ENCODE results near the gene FKBP2. TPM values are rescaled to one million over a fixed set of nuclear protein-coding genes. Genes with fewer than 3 reads are reported as not detected.

Gene FKBP2
- total RNA-seq, 2 experiments from 2014 or later: 17.2 to 20.0 TPM

GRCh38 chr11:64286801-64287159 is 45.9 kb downstream of the FKBP2 start:
- CTCF ChIA-PET: interaction anchor here (1.0 kb wide), 2 partner anchors 16 to 17 kb away, joined by 3 read pairs; no protein-coding TSS in a partner anchor
- H3K27ac Mint-ChIP-seq: peak overlapping the region; percentile 22
- H3K36me3 Mint-ChIP-seq (ENCODE audit: low read depth): peaks cover 4% of the 10 kb centered on the region
- intact Hi-C loops (cut with micrococcal nuclease): no loop called here
- H3K27me3 Mint-ChIP-seq (ENCODE audit: low read depth): peaks cover 8% of the 10 kb centered on the region
- no peak for DNase-seq
- no peaks in the 10 kb centered on the region for H3K9me3 Mint-ChIP-seq
- peak overlapping the region; percentile 71 for H3K4me3 Mint-ChIP-seq
- peaks cover 19% of the 10 kb centered on the region for H3K4me1 Mint-ChIP-seq (ENCODE audit: low read depth)

- Mint-ChIP-seq H3K4me1 (ENCODE audit: low read depth) (peaks cover 17% of the 10 kb centered on the region), H3K36me3 (ENCODE audit: low read depth) (peaks cover 2% of the 10 kb centered on the region), H3K4me3 (no peak overlapping the region), H3K27me3 (ENCODE audit: low read depth) (peaks cover 12% of the 10 kb centered on the region), H3K27ac (no peak overlapping the region), H3K9me3 (no peaks in the 10 kb centered on the region)
- DNase-seq: no peak
- CTCF ChIA-PET: interaction anchor here (0.6 to 1.5 kb wide), 3 partner anchors 13 to 17 kb away, joined by 3 to 4 read pairs (median 3); partner anchors contain the start of gene CATSPERZ
- intact Hi-C loops (cut with micrococcal nuclease): no loop called here
These were observed 46.9 kb downstream of the FKBP2 start for GRCh38 chr11:64287676-64288352.

GRCh38 chr11:64288353-64288750 is 47.5 kb downstream of the FKBP2 start:
- intact Hi-C loops (cut with micrococcal nuclease): no loop called here
- H3K9me3 Mint-ChIP-seq: no peaks in the 10 kb centered on the region
- CTCF ChIA-PET: interaction anchor here (1.3 to 1.5 kb wide), 2 partner anchors 12 to 16 kb away, joined by 3 to 4 read pairs; partner anchors contain the start of gene CATSPERZ
- no peaks in the 10 kb centered on the region for H3K36me3 Mint-ChIP-seq (ENCODE audit: low read depth)
- no peak overlapping the region for H3K27ac Mint-ChIP-seq
- no peak for DNase-seq
- H3K27me3 Mint-ChIP-seq (ENCODE audit: low read depth): peaks cover 17% of the 10 kb centered on the region
- H3K4me1 Mint-ChIP-seq (ENCODE audit: low read depth): peaks cover 15% of the 10 kb centered on the region
- no peak overlapping the region for H3K4me3 Mint-ChIP-seq

GRCh38 chr11:64289002-64289564 is 48.2 kb downstream of the FKBP2 start:
- intact Hi-C loops (cut with micrococcal nuclease): no loop called here
- CTCF ChIA-PET: interaction anchor here (1.3 to 1.9 kb wide), 3 partner anchors 12 to 38 kb away, joined by 3 to 9 read pairs (median 4); no protein-coding TSS in a partner anchor

GRCh38 chr11:64290352-64291261 is 49.7 kb downstream of the FKBP2 start:
- H3K9me3 Mint-ChIP-seq: no peaks in the 10 kb centered on the region
- H3K36me3 Mint-ChIP-seq (ENCODE audit: low read depth): no peaks in the 10 kb centered on the region
- H3K4me3 Mint-ChIP-seq: peak overlapping the region; percentile 47
- peaks cover 30% of the 10 kb centered on the region for H3K27me3 Mint-ChIP-seq (ENCODE audit: low read depth)
- intact Hi-C loops (cut with micrococcal nuclease): no loop called here
- H3K4me1 Mint-ChIP-seq (ENCODE audit: low read depth): peaks cover 12% of the 10 kb centered on the region
- DNase-seq: no peak
- CTCF ChIA-PET: interaction anchor here (1.3 to 1.9 kb wide), 3 partner anchors 11 to 40 kb away, joined by 3 to 9 read pairs (median 5); partner anchors contain the start of gene ESRRA
- H3K27ac Mint-ChIP-seq: no peak overlapping the region

More at GRCh38 chr11:64289002-64289564, 48.2 kb downstream of the FKBP2 start:
- peaks cover 12% of the 10 kb centered on the region for H3K4me1 Mint-ChIP-seq (ENCODE audit: low read depth)
- no peak overlapping the region for H3K4me3 Mint-ChIP-seq
- H3K27me3 Mint-ChIP-seq (ENCODE audit: low read depth): peaks cover 19% of the 10 kb centered on the region
- H3K27ac Mint-ChIP-seq: no peak overlapping the region
- H3K36me3 Mint-ChIP-seq (ENCODE audit: low read depth): no peaks in the 10 kb centered on the region
- no peaks in the 10 kb centered on the region for H3K9me3 Mint-ChIP-seq
- DNase-seq: no peak

- no peak for DNase-seq
- intact Hi-C loops (cut with micrococcal nuclease): no loop called here
- Mint-ChIP-seq H3K9me3 (no peaks in the 10 kb centered on the region), H3K27me3 (ENCODE audit: low read depth) (peaks cover 36% of the 10 kb centered on the region), H3K4me1 (ENCODE audit: low read depth) (peaks cover 11% of the 10 kb centered on the region), H3K4me3 (peak within 1 kb of the TSS; percentile 47), H3K36me3 (ENCODE audit: low read depth) (no peaks in the 10 kb centered on the region), H3K27ac (no peak within 1 kb of the TSS)
- CTCF ChIA-PET: interaction anchor here (1.9 kb wide), 1 partner anchor 13 kb away, joined by 5 read pairs; the partner anchor contains the start of gene ESRRA
These were observed 50.4 kb downstream of the FKBP2 start, which contains the start of gene KCNK4 for GRCh38 chr11:64291262-64291751. KCNK4 (plus strand) TSS chr11:64291302; CDS start chr11:64293019, 1,717 bp downstream.

- H3K9me3 Mint-ChIP-seq: no peaks in the 10 kb centered on the region
- CTCF ChIA-PET: interaction anchor here (1.3 to 1.9 kb wide), 4 partner anchors 10 to 13 kb away, joined by 3 to 5 read pairs (median 4); partner anchors contain the start of gene ESRRA
- H3K27me3 Mint-ChIP-seq (ENCODE audit: low read depth): peaks cover 42% of the 10 kb centered on the region
- intact Hi-C loops (cut with micrococcal nuclease): no loop called here
- no peak for DNase-seq
- no peak overlapping the region for H3K27ac Mint-ChIP-seq
- peaks cover 5% of the 10 kb centered on the region for H3K4me1 Mint-ChIP-seq (ENCODE audit: low read depth)
- no peaks in the 10 kb centered on the region for H3K36me3 Mint-ChIP-seq (ENCODE audit: low read depth)
- no peak overlapping the region for H3K4me3 Mint-ChIP-seq
These were observed 51.0 kb downstream of the FKBP2 start for GRCh38 chr11:64291752-64292459.

- peaks cover 8% of the 10 kb centered on the region for H3K4me1 Mint-ChIP-seq (ENCODE audit: low read depth)
- H3K4me3 Mint-ChIP-seq: no peak overlapping the region
- H3K36me3 Mint-ChIP-seq (ENCODE audit: low read depth): no peaks in the 10 kb centered on the region
- H3K27me3 Mint-ChIP-seq (ENCODE audit: low read depth): peaks cover 49% of the 10 kb centered on the region
- no peak overlapping the region for H3K27ac Mint-ChIP-seq
- DNase-seq: no peak
- intact Hi-C loops (cut with micrococcal nuclease): no loop called here
- H3K9me3 Mint-ChIP-seq: no peaks in the 10 kb centered on the region
- CTCF ChIA-PET: interaction anchor here (0.6 to 1.4 kb wide), 6 partner anchors 9 to 298 kb away, joined by 3 to 4 read pairs (median 3); no protein-coding TSS in a partner anchor
These were observed 51.8 kb downstream of the FKBP2 start for GRCh38 chr11:64292460-64293254.

Other genes starting within 250 kb of the FKBP2 start
- under 1 TPM; 0.17 to 0.29 TPM for gene FLRT1, start 205.2 kb upstream of the FKBP2 start, total RNA-seq
- 10 to 100 TPM; 38.7 to 48.6 TPM for gene MACROD1, start 75.0 kb upstream of the FKBP2 start, total RNA-seq
- 100 to 1,000 TPM; 264 to 272 TPM for gene STIP1, start 54.9 kb upstream of the FKBP2 start, total RNA-seq
- 100 to 1,000 TPM; 176 to 178 TPM for gene FERMT3, start 34.4 kb upstream of the FKBP2 start, total RNA-seq
- 10 to 100 TPM; 18.2 to 18.3 TPM for gene TRPT1, start 14.9 kb upstream of the FKBP2 start, total RNA-seq
- 10 to 100 TPM; 51.4 to 51.9 TPM for gene NUDT22, start 14.8 kb upstream of the FKBP2 start, total RNA-seq
- gene DNAJC4, start 10.5 kb upstream of the FKBP2 start, total RNA-seq: 10 to 100 TPM; 16.9 to 19.3 TPM
- gene VEGFB, start 6.5 kb upstream of the FKBP2 start, total RNA-seq: 10 to 100 TPM; 64.2 to 74.5 TPM
- gene PPP1R14B, start 5.8 kb downstream of the FKBP2 start, total RNA-seq: 100 to 1,000 TPM; 216 to 227 TPM
- gene PLCB3, start 10.4 kb downstream of the FKBP2 start, total RNA-seq: 1 to 10 TPM; 4.4 to 4.7 TPM
- 10 to 100 TPM; 12.8 to 14.3 TPM for gene BAD, start 43.6 kb downstream of the FKBP2 start, total RNA-seq
- gene GPR137, start 44.8 kb downstream of the FKBP2 start, total RNA-seq: 10 to 100 TPM; 26.2 to 30.5 TPM
- under 1 TPM in 1 of 2 experiments, not detected in 1; 0.41 TPM for gene KCNK4, start 50.2 kb downstream of the FKBP2 start, total RNA-seq
- under 1 TPM in 1 of 2 experiments, not detected in 1; 0.67 TPM for gene CATSPERZ, start 59.3 kb downstream of the FKBP2 start, total RNA-seq
- gene ESRRA, start 64.4 kb downstream of the FKBP2 start, total RNA-seq: 10 to 100 TPM; 18.5 to 21.7 TPM
- gene TRMT112, start 76.5 kb downstream of the FKBP2 start, total RNA-seq: 100 to 1,000 TPM; 241 to 261 TPM
- 100 to 1,000 TPM; 122 to 132 TPM for gene PRDX5, start 77.0 kb downstream of the FKBP2 start, total RNA-seq
- gene CCDC88B, start 99.1 kb downstream of the FKBP2 start, total RNA-seq: 10 to 100 TPM; 53.2 to 61.9 TPM
- gene RPS6KA4, start 118.1 kb downstream of the FKBP2 start, total RNA-seq: 10 to 100 TPM; 19.1 to 21.3 TPM

Data from activated naive CD4-positive, alpha-beta T cell treated with anti-CD3 and anti-CD28 coated beads for 36 hours (primary cell).